ENCODE measurements around the gene NMT1.

DNA sequence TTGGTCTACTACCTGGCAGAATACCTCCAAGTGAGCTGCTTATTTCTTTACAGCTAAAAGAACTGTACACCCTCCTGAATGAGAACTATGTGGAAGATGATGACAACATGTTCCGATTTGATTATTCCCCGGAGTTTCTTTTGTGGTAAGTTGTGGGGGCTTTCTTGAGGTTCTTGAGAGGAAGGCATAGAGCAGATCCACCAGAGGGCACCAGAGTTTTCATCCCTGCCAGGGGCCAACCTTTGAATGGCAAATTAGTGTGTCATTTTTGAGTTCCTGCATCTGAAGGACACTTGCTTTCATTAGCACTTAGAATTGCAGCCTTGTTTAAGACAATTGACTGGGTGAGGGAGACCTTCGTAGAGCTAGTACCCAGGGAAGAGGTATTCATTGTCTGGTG lies 35.0 kb downstream of the NMT1 start:
- no peak for TF ChIP-seq SIN3A (IDR thresholded peaks at IDR 0.05; ENCODE audit: borderline replicate concordance, insufficient read depth, low read length)
- TF ChIP-seq POLR2AphosphoS5 (IDR thresholded peaks at IDR 0.05; ENCODE audit: low read depth, low read length): no peak
- TF ChIP-seq TAF1 (IDR thresholded peaks at IDR 0.05; ENCODE audit: borderline replicate concordance, insufficient read depth, low read length): no peak
- TF ChIP-seq, protein P1, sequence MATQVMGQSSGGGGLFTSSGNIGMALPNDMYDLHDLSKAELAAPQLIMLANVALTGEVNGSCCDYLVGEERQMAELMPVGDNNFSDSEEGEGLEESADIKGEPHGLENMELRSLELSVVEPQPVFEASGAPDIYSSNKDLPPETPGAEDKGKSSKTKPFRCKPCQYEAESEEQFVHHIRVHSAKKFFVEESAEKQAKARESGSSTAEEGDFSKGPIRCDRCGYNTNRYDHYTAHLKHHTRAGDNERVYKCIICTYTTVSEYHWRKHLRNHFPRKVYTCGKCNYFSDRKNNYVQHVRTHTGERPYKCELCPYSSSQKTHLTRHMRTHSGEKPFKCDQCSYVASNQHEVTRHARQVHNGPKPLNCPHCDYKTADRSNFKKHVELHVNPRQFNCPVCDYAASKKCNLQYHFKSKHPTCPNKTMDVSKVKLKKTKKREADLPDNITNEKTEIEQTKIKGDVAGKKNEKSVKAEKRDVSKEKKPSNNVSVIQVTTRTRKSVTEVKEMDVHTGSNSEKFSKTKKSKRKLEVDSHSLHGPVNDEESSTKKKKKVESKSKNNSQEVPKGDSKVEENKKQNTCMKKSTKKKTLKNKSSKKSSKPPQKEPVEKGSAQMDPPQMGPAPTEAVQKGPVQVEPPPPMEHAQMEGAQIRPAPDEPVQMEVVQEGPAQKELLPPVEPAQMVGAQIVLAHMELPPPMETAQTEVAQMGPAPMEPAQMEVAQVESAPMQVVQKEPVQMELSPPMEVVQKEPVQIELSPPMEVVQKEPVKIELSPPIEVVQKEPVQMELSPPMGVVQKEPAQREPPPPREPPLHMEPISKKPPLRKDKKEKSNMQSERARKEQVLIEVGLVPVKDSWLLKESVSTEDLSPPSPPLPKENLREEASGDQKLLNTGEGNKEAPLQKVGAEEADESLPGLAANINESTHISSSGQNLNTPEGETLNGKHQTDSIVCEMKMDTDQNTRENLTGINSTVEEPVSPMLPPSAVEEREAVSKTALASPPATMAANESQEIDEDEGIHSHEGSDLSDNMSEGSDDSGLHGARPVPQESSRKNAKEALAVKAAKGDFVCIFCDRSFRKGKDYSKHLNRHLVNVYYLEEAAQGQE (IDR thresholded peaks at IDR 0.05; ENCODE audit: insufficient read depth in 1 of 2, low read depth in 2 of 2, low read length in 2 of 2): no peak
